Measurements from ENCODE around the gene DNHD1.

DNA sequence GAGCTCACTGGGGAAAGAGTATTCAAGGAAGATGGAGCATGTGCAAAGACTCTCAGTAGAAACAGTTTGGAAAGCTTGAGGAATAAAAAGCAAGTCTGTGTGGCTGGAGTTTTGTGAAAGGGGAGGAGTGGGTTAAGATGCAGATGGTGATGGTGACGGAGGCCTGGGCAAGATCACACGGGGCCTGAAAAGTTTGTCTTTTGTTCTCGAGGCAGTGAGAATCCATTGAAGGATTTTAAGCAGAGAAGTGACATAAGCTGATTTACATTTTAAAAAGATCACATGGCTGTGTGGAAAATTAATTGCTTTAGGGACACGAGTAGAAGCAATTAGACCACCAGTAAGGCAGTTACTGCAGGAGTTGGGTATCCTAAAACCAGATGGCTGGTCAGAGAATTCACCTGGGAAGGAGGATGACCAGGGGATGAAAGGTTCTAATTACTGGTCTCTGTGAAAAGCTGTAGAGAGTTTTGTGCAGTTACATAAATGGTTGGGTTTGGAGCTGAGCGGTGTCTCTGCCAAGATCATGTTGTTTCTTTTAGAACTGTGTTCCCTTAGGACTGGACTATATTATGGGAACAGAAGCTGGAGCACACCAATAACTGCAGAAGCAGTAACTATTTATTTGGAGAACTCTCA is 99.3 kb downstream of the DNHD1 start:
- no peak for TF ChIP-seq GATA3 (IDR thresholded peaks at IDR 0.05; ENCODE audit: low read depth, low read length)
- TF ChIP-seq GATA2 (IDR thresholded peaks at IDR 0.05; ENCODE audit: low read depth, low read length): no peak
